ENCODE results near the gene ERGIC1.
A peak's percentile ranks its signal among the peaks of the same experiment; 100 is the strongest.
"Not testable (repeated sequence)": the region's sequence is repeated elsewhere in the genome, so short reads cannot be mapped to it uniquely, and the experiment has no call there.

The ERGIC1 gene

GRCh38 chr5:172881691-172882370 lies 47.8 kb downstream of the ERGIC1 start:
- peak in 1 of 2 donors; percentile 5 for DNase-seq (ENCODE audit: low read depth in 2 of 2)

GRCh38 chr5:172883066-172883465 lies 49.0 kb downstream of the ERGIC1 start:
- DNase-seq (ENCODE audit: low read depth in 2 of 2): no peak

GRCh38 chr5:172885597-172886340 lies 51.7 kb downstream of the ERGIC1 start:
- no peak for DNase-seq (ENCODE audit: low read depth in 2 of 2)

GRCh38 chr5:172886476-172886875 lies 52.4 kb downstream of the ERGIC1 start:
- no peak for DNase-seq (ENCODE audit: low read depth in 2 of 2)

- DNase-seq (ENCODE audit: low read depth in 2 of 2): no peak
Observed at GRCh38 chr5:172886974-172887501, 53.0 kb downstream of the ERGIC1 start.

- DNase-seq (ENCODE audit: low read depth in 2 of 2): no peak
Observed at GRCh38 chr5:172887692-172888091, 53.6 kb downstream of the ERGIC1 start.

- DNase-seq (ENCODE audit: low read depth in 2 of 2): no peak
Observed at GRCh38 chr5:172890659-172891058, 56.6 kb downstream of the ERGIC1 start.

- DNase-seq (ENCODE audit: low read depth in 2 of 2): no peak
Observed at GRCh38 chr5:172891716-172892421, 57.8 kb downstream of the ERGIC1 start.

GRCh38 chr5:172892713-172893112 lies 58.7 kb downstream of the ERGIC1 start:
- no peak for DNase-seq (ENCODE audit: low read depth in 2 of 2)

GRCh38 chr5:172894767-172895388 lies 60.8 kb downstream of the ERGIC1 start:
- DNase-seq (ENCODE audit: low read depth in 2 of 2): no peak

GRCh38 chr5:172895549-172895948 lies 61.5 kb downstream of the ERGIC1 start:
- no peak for DNase-seq (ENCODE audit: low read depth in 2 of 2)

GRCh38 chr5:172896465-172896864 lies 62.4 kb downstream of the ERGIC1 start:
- DNase-seq (ENCODE audit: low read depth in 2 of 2): no peak

GRCh38 chr5:172897067-172897466 lies 63.0 kb downstream of the ERGIC1 start:
- not testable (repeated sequence) for DNase-seq (ENCODE audit: low read depth in 2 of 2)

GRCh38 chr5:172897481-172898217 lies 63.6 kb downstream of the ERGIC1 start:
- DNase-seq (ENCODE audit: low read depth in 2 of 2): no peak

GRCh38 chr5:172898218-172898842 lies 64.3 kb downstream of the ERGIC1 start:
- no peak for DNase-seq (ENCODE audit: low read depth in 2 of 2)

GRCh38 chr5:172898843-172899369 lies 64.9 kb downstream of the ERGIC1 start:
- DNase-seq (ENCODE audit: low read depth in 2 of 2): no peak

GRCh38 chr5:172899436-172899835 lies 65.4 kb downstream of the ERGIC1 start:
- no peak for DNase-seq (ENCODE audit: low read depth in 2 of 2)

GRCh38 chr5:172901012-172901780 lies 67.1 kb downstream of the ERGIC1 start:
- no peak for DNase-seq (ENCODE audit: low read depth in 2 of 2)

- DNase-seq (ENCODE audit: low read depth in 2 of 2): no peak
Observed at GRCh38 chr5:172901788-172902496, 67.9 kb downstream of the ERGIC1 start.

Measured in stimulated activated CD4-positive, alpha-beta T cell treated with anti-CD3 and anti-CD28 coated beads, Interleukin-4, amount 100 ng/mL, for 48 hours (primary cell).